Endometrial microvascular endothelial cells (primary cell): ENCODE measurements around the gene FES. TPM values are rescaled to one million over a fixed set of nuclear protein-coding genes. Genes with fewer than 3 reads are reported as not detected.

Experiments
- in situ Hi-C: cut with HindIII; loops from 2 replicates; pipeline ENCODE4 v1.10.0; 2017; ENCODE audit warnings: low sequenced_read_pairs, low pct_unique_long_range_greater_than_20kb; ENCODE audit errors: inconsistent ontology term
- total RNA-seq: library from RNA; depleted of rRNA; stranded (reverse); fragments of >200 nt; gene quantifications from one replicate; pipeline ENCODE4 v1.2.3, GENCODE V29; 2015; ENCODE audit errors: inconsistent ontology term

Gene FES
- total RNA-seq, 1 donor from 2014 or later: 144 TPM

GRCh38 chr15:90934256-90934948 is 50.1 kb downstream of the FES start:
- in situ Hi-C loops: no loop called here

- in situ Hi-C loops: no loop called here
Observed at GRCh38 chr15:90934949-90935751, 50.8 kb downstream of the FES start, which contains the start of gene UNC45A. UNC45A (plus strand) TSS chr15:90935285; CDS start chr15:90935325, 40 bp downstream.

DNA sequence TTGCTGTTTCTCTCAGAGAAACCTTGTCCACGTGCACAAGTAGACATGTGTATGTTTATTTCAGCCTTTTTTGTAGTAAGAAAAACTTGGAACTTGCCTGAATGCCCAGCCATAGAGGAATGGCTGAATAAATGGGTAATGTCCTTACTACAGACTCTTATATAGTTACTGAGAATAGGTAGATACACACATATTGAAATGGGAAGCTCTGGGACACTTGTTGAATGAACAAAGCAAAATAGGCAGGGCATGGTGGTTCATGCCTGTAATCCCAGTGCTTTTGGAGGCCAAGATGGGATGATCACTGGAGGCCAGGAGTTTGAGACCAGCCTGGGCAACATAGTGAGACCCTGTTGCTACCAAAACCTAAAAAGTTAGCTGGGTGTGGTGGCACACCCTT is 52.5 kb downstream of the FES start:
- in situ Hi-C loops: no loop called here

GRCh38 chr15:90938261-90938660 is 54.0 kb downstream of the FES start:
- in situ Hi-C loops: no loop called here

GRCh38 chr15:90939756-90940155 is 55.5 kb downstream of the FES start:
- in situ Hi-C loops: no loop called here

DNA sequence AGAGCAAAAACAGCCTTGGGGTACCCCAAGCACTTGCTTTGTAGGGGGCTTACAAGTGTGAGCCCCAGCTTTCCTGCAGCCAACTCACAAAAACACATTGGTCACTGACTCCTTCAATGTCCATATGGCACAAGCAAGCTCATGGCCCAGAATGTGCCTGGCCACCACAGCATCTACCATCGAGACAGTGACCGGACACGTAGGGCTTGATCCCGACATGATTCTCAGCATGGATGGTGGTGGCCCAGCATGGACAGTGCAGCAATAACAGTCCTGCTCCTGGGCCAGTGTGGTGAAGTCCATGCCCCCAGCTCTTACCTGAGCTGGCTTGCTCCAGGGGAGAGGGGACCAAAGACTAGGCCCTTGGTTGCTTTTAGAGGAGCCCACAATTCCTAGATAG is 56.7 kb downstream of the FES start:
- in situ Hi-C loops: no loop called here

GRCh38 chr15:90942354-90943120 is 58.2 kb downstream of the FES start:
- in situ Hi-C loops: no loop called here

DNA sequence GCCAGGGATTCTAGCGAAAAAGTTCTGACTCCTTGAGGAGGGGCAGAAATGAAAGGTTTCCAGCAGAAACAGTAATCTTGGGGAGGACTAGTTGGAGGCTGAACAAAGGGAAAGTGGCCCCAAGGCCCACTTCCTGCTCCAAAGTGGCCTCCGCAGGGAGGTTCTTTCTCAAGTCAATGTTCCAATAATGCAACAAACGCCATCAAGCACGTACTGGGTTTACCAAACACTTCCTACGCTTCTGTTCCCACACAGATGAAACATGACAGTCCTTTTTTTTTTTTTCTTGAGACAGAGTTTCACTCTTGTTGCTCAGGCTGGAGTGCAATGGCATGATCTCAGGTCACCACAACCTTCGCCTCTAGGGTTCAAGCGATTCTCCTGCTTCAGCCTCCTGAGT is 60.8 kb downstream of the FES start:
- in situ Hi-C loops: no loop called here

Other genes with a start within 250 kb of the FES start
- gene BLM, start 167.2 kb upstream of the FES start, total RNA-seq: 11.8 TPM
- 156 TPM for gene FURIN, start 15.9 kb upstream of the FES start, total RNA-seq
- 25.9 TPM for gene MAN2A2, start 18.8 kb downstream of the FES start, total RNA-seq
- gene HDDC3, start 48.0 kb downstream of the FES start, total RNA-seq: 49.6 TPM
- gene UNC45A, start 50.8 kb downstream of the FES start, total RNA-seq: 62.3 TPM
- gene RCCD1, start 70.4 kb downstream of the FES start, total RNA-seq: 30.0 TPM
- gene PRC1, start 110.0 kb downstream of the FES start, total RNA-seq: 230 TPM
- 17.4 TPM for gene VPS33B, start 138.1 kb downstream of the FES start, total RNA-seq
- gene SV2B, start 215.8 kb downstream of the FES start, total RNA-seq: not detected